Measurements from ENCODE around the gene SPATA1. TPM values are rescaled to one million over a fixed set of nuclear protein-coding genes. Genes with fewer than 3 reads are reported as not detected.

The SPATA1 gene
- total and polyA plus RNA-seq, 2 of the 13 experiments (the other 11 are each of a cell fraction or from before 2014, with no cell fraction given), result 0.70 to 1.4 TPM

- peak; percentile 66; the same call in 1 of the 2 replicates for TF ChIP-seq AHDC1 (CRISPR knock-in tag; IDR thresholded peaks at IDR 0.05; ENCODE audit: borderline replicate concordance)
- no peak for TF ChIP-seq NCOA1 (CRISPR knock-in tag; IDR thresholded peaks at IDR 0.05)
- TF ChIP-seq ZBTB1 (CRISPR knock-in tag; IDR thresholded peaks at IDR 0.05; ENCODE audit: borderline replicate concordance), result no peak
- TF ChIP-seq ZNF570 (CRISPR knock-in tag; IDR thresholded peaks at IDR 0.05; ENCODE audit: borderline replicate concordance), result no peak
- no peak for TF ChIP-seq ZFP41 (CRISPR knock-in tag; IDR thresholded peaks at IDR 0.05; ENCODE audit: borderline replicate concordance)
- peak in 1 of 2 experiments; percentile 34; a peak in 1 of 4 replicates for TF ChIP-seq NR2F1 (CRISPR knock-in tag; IDR thresholded peaks at IDR 0.05)
- no peak for TF ChIP-seq ZNF101 (CRISPR knock-in tag; IDR thresholded peaks at IDR 0.05; ENCODE audit: borderline replicate concordance, low read depth)
- no peak for TF ChIP-seq ZNF589 (CRISPR knock-in tag; conservative IDR thresholded peaks at IDR 0.05)
- TF ChIP-seq ZNF7 (CRISPR knock-in tag; IDR thresholded peaks at IDR 0.05), result no peak
- TF ChIP-seq KLF13 (CRISPR knock-in tag; IDR thresholded peaks at IDR 0.05), result no peak
- TF ChIP-seq FOXP1 (IDR thresholded peaks at IDR 0.05), result no peak
- TF ChIP-seq FOXP1 (CRISPR knock-in tag; IDR thresholded peaks at IDR 0.05), result peak; percentile 47; the same call in 1 of the 2 replicates
- no peak for TF ChIP-seq EED (CRISPR knock-in tag; IDR thresholded peaks at IDR 0.05)
- no peak for TF ChIP-seq ZNF234 (CRISPR knock-in tag; conservative IDR thresholded peaks at IDR 0.05)
- TF ChIP-seq ZNF563 (CRISPR knock-in tag; IDR thresholded peaks at IDR 0.05), result no peak
- TF ChIP-seq GLI4 (CRISPR knock-in tag; IDR thresholded peaks at IDR 0.05; ENCODE audit: borderline replicate concordance), result no peak
- TF ChIP-seq NONO (IDR thresholded peaks at IDR 0.05), result no peak
- TF ChIP-seq NONO (CRISPR knock-in tag; conservative IDR thresholded peaks at IDR 0.05), result 0 out of 2 replicates have a peak, but pooled peaks have one; percentile 23
- TF ChIP-seq GPN1 (CRISPR knock-in tag; IDR thresholded peaks at IDR 0.05; ENCODE audit: borderline replicate concordance), result no peak
- TF ChIP-seq, protein P1, sequence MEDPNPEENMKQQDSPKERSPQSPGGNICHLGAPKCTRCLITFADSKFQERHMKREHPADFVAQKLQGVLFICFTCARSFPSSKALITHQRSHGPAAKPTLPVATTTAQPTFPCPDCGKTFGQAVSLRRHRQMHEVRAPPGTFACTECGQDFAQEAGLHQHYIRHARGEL (CRISPR knock-in tag; IDR thresholded peaks at IDR 0.05), result no peak
- no peak for TF ChIP-seq BRCA1 (CRISPR knock-in tag; IDR thresholded peaks at IDR 0.05)
- TF ChIP-seq MXD1 (CRISPR knock-in tag; IDR thresholded peaks at IDR 0.05), result no peak
- TF ChIP-seq YEATS4 (CRISPR knock-in tag; IDR thresholded peaks at IDR 0.05; ENCODE audit: borderline replicate concordance), result no peak; the same call in 1 of the 2 replicates
Measured at GRCh38 chr1:84504580-84505492, 1.4 kb upstream of the SPATA1 start (continued).
